Mesodermal cell (in vitro differentiated cells): Measurements from ENCODE around the gene C14orf132.

Source experiments
- H3K27ac ChIP-seq: 2 replicates; pipeline ENCODE4 v1.7.0; 2013; ENCODE audit warnings: mild to moderate bottlenecking, low read depth, low read length, moderate library complexity; ENCODE audit not compliant: severe bottlenecking
- H3K36me3 ChIP-seq: 2 replicates; pipeline ENCODE4 v1.7.1; 2013; ENCODE audit warnings: mild to moderate bottlenecking, low read length, moderate library complexity; ENCODE audit not compliant: control insufficient read depth, insufficient read depth
- H3K4me1 ChIP-seq: one replicate; pipeline ENCODE4 v1.7.1; 2013; ENCODE audit warnings: mild to moderate bottlenecking, low read length; ENCODE audit not compliant: insufficient read depth, control insufficient read depth, poor library complexity, severe bottlenecking
- H3K4me3 ChIP-seq: 2 replicates; pipeline ENCODE4 v1.7.0; 2013; ENCODE audit warnings: low read length, control low read depth, mild to moderate bottlenecking; ENCODE audit not compliant: insufficient read depth, poor library complexity, severe bottlenecking; ENCODE audit errors: extremely low read depth
- H3K9me3 ChIP-seq: 2 replicates; pipeline ENCODE4 v1.7.1; 2013; ENCODE audit warnings: mild to moderate bottlenecking, low read length, moderate library complexity; ENCODE audit not compliant: control insufficient read depth
- WGBS, 2 experiments: methylation state at CpG; one replicate each; pipeline ENCODE4 v1.1.5; 2013; ENCODE audit warnings: missing lambda C conversion rate in 2 of 2; ENCODE audit not compliant: insufficient coverage in 2 of 2; 5-methylcytosine and 5-hydroxymethylcytosine counted together

C14orf132 gene

GRCh38 chr14:96053600-96054381 is 14.6 kb downstream of the C14orf132 start:
- H3K27ac ChIP-seq: peak overlapping the region; percentile 73
- no peaks in the 10 kb centered on the region for H3K9me3 ChIP-seq
- no peak overlapping the region for H3K4me3 ChIP-seq
- H3K36me3 ChIP-seq: peaks cover 11% of the 10 kb centered on the region
- peaks cover 23% of the 10 kb centered on the region for H3K4me1 ChIP-seq
- 85 to 88% methylated on average over 6 to 13 of the region's 13 CpGs for WGBS, 2 experiments

- Histone ChIP-seq H3K27ac (peak overlapping the region; percentile 71), H3K4me1 (peaks cover 23% of the 10 kb centered on the region)
- 75 to 100% methylated on average over 1 to 2 of the region's 2 CpGs for WGBS, 2 experiments
Observed at GRCh38 chr14:96054661-96055060, 15.5 kb downstream of the C14orf132 start.

GRCh38 chr14:96055065-96055752 is 16.0 kb downstream of the C14orf132 start:
- Histone ChIP-seq H3K9me3 (no peaks in the 10 kb centered on the region), H3K4me1 (peaks cover 23% of the 10 kb centered on the region), H3K36me3 (peaks cover 11% of the 10 kb centered on the region), H3K4me3 (no peak overlapping the region), H3K27ac (no peak overlapping the region)
- WGBS, 2 experiments: 91 to 94% methylated on average over 11 to 12 of the region's 12 CpGs

More at GRCh38 chr14:96054661-96055060, 15.5 kb downstream of the C14orf132 start:
- H3K4me3 ChIP-seq: no peak overlapping the region
- no peaks in the 10 kb centered on the region for H3K9me3 ChIP-seq
- peaks cover 11% of the 10 kb centered on the region for H3K36me3 ChIP-seq

- no peak overlapping the region for H3K27ac ChIP-seq
- peaks cover 23% of the 10 kb centered on the region for H3K4me1 ChIP-seq
- WGBS, 2 experiments: 72 to 79% methylated on average over 7 to 8 of the region's 10 CpGs
- no peaks in the 10 kb centered on the region for H3K9me3 ChIP-seq
- H3K36me3 ChIP-seq: peaks cover 11% of the 10 kb centered on the region
- H3K4me3 ChIP-seq: no peak overlapping the region
Observed at GRCh38 chr14:96055753-96056508, 16.8 kb downstream of the C14orf132 start.

- 91 to 92% methylated on average over 4 to 5 of the region's 7 CpGs for WGBS, 2 experiments
- Histone ChIP-seq H3K4me1 (peaks cover 23% of the 10 kb centered on the region), H3K36me3 (peaks cover 11% of the 10 kb centered on the region), H3K9me3 (no peaks in the 10 kb centered on the region), H3K4me3 (no peak overlapping the region), H3K27ac (no peak overlapping the region)
Observed at GRCh38 chr14:96056509-96057422, 17.6 kb downstream of the C14orf132 start.

- H3K27ac ChIP-seq: no peak overlapping the region
- H3K4me3 ChIP-seq: no peak overlapping the region
- no peaks in the 10 kb centered on the region for H3K9me3 ChIP-seq
- peaks cover 17% of the 10 kb centered on the region for H3K4me1 ChIP-seq
- H3K36me3 ChIP-seq: peaks cover 7% of the 10 kb centered on the region
- WGBS, 2 experiments: 95 to 96% methylated on average over 9 of the region's 9 CpGs
Observed at GRCh38 chr14:96057738-96058137, 18.6 kb downstream of the C14orf132 start.

GRCh38 chr14:96058576-96059200 is 19.5 kb downstream of the C14orf132 start:
- H3K4me3 ChIP-seq: no peak overlapping the region
- H3K4me1 ChIP-seq: peaks cover 7% of the 10 kb centered on the region
- WGBS, 2 experiments: 83 to 88% methylated on average over 5 of the region's 5 CpGs
- H3K27ac ChIP-seq: no peak overlapping the region
- peaks cover 7% of the 10 kb centered on the region for H3K36me3 ChIP-seq
- no peaks in the 10 kb centered on the region for H3K9me3 ChIP-seq

- H3K27ac ChIP-seq: no peak overlapping the region
- peaks cover 5% of the 10 kb centered on the region for H3K4me1 ChIP-seq
- H3K36me3 ChIP-seq: peaks cover 7% of the 10 kb centered on the region
- H3K4me3 ChIP-seq: no peak overlapping the region
- H3K9me3 ChIP-seq: no peaks in the 10 kb centered on the region
- 79 to 92% methylated on average over 3 of the region's 3 CpGs for WGBS, 2 experiments
Observed at GRCh38 chr14:96059519-96060135, 20.5 kb downstream of the C14orf132 start.

GRCh38 chr14:96060186-96060933 is 21.2 kb downstream of the C14orf132 start:
- no peak overlapping the region for H3K27ac ChIP-seq
- H3K4me1 ChIP-seq: no peaks in the 10 kb centered on the region
- H3K4me3 ChIP-seq: no peak overlapping the region
- 93 to 100% methylated on average over 4 to 5 of the region's 7 CpGs for WGBS, 2 experiments
- H3K36me3 ChIP-seq: peaks cover 7% of the 10 kb centered on the region
- H3K9me3 ChIP-seq: no peaks in the 10 kb centered on the region
